Right atrium auricular region (tissue), 2 donors: Measurements from ENCODE around the gene TTBK2. TPM values are rescaled to one million over a fixed set of nuclear protein-coding genes. Genes with fewer than 3 reads are reported as not detected.
A peak's percentile ranks its signal among the peaks of the same experiment; 100 is the strongest.

ENCODE experiments used
- DNase-seq: peaks from one replicate; pipeline ENCODE4 v3.0.0-alpha.2; 2019; ENCODE audit warnings: low spot score
- H3K27ac ChIP-seq, 2 donors: fragments of 200-600 bp; sonication (generic); 1 replicate in 1 of 2; 2 replicates in 1 of 2; pipeline ENCODE4 v1.5.1; 2016 to 2019
- H3K27me3 ChIP-seq, 2 donors: fragments of 200-600 bp; sonication (generic); one replicate each; pipeline versions ENCODE4 v1.5.1 to v1.6.0; 2017 to 2019
- H3K36me3 ChIP-seq: fragments of 200-600 bp; sonication (generic); one replicate; pipeline ENCODE4 v1.5.1; 2016
- H3K4me1 ChIP-seq, 2 donors: fragments of 200-600 bp; sonication (generic); one replicate each; pipeline versions ENCODE4 v1.5.1 to v1.6.0; 2017 to 2019
- H3K4me3 ChIP-seq, 2 donors: fragments of 200-600 bp; sonication (generic); 1 replicate in 1 of 2; 2 replicates in 1 of 2; pipeline ENCODE4 v1.5.1; 2017 to 2019; ENCODE audit warnings: mild to moderate bottlenecking in 1 of 2, moderate library complexity in 1 of 2
- H3K9me3 ChIP-seq, 2 donors: fragments of 200-600 bp; sonication (generic); one replicate each; pipeline ENCODE4 v1.5.1; 2019
- total RNA-seq, 2 donors: library from RNA; depleted of rRNA; stranded (reverse); fragments of >200 nt; gene quantifications; one replicate each; pipeline ENCODE4 v1.1.0, GENCODE V29; 2016
- TF ChIP-seq, protein P1 (sequence below), 2 donors: fragments of 200-600 bp; sonication (generic); IDR thresholded peaks; one replicate each; pipeline ENCODE4 v1.5.1; 2019; ENCODE audit warnings: antibody characterized with exemption in 2 of 2

TTBK2 gene
- total RNA-seq, 2 donors from 2014 or later: 16.3 to 19.7 TPM

- no peak for DNase-seq
- Histone ChIP-seq H3K36me3 (peaks cover 7% of the 10 kb centered on the region), H3K4me3 (no peak overlapping the region), H3K27me3 (no peaks in the 10 kb centered on the region), H3K27ac (no peak overlapping the region), H3K4me1 (no peaks in the 10 kb centered on the region), H3K9me3 (no peaks in the 10 kb centered on the region)
- TF ChIP-seq, protein P1, sequence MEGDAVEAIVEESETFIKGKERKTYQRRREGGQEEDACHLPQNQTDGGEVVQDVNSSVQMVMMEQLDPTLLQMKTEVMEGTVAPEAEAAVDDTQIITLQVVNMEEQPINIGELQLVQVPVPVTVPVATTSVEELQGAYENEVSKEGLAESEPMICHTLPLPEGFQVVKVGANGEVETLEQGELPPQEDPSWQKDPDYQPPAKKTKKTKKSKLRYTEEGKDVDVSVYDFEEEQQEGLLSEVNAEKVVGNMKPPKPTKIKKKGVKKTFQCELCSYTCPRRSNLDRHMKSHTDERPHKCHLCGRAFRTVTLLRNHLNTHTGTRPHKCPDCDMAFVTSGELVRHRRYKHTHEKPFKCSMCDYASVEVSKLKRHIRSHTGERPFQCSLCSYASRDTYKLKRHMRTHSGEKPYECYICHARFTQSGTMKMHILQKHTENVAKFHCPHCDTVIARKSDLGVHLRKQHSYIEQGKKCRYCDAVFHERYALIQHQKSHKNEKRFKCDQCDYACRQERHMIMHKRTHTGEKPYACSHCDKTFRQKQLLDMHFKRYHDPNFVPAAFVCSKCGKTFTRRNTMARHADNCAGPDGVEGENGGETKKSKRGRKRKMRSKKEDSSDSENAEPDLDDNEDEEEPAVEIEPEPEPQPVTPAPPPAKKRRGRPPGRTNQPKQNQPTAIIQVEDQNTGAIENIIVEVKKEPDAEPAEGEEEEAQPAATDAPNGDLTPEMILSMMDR (IDR thresholded peaks at IDR 0.05): no peak
Measured at GRCh38 chr15:42868683-42869082, 51.9 kb downstream of the TTBK2 start.

GRCh38 chr15:42863572-42864239 is 56.9 kb downstream of the TTBK2 start:
- Histone ChIP-seq H3K4me1 (peaks cover 0 to 5% of the 10 kb centered on the region in 2 donors), H3K27me3 (no peaks in the 10 kb centered on the region), H3K4me3 (no peak overlapping the region), H3K27ac (no peak overlapping the region), H3K36me3 (peaks cover 3% of the 10 kb centered on the region), H3K9me3 (no peaks in the 10 kb centered on the region)
- TF ChIP-seq, protein P1 (IDR thresholded peaks at IDR 0.05): no peak
- DNase-seq: no peak

DNA sequence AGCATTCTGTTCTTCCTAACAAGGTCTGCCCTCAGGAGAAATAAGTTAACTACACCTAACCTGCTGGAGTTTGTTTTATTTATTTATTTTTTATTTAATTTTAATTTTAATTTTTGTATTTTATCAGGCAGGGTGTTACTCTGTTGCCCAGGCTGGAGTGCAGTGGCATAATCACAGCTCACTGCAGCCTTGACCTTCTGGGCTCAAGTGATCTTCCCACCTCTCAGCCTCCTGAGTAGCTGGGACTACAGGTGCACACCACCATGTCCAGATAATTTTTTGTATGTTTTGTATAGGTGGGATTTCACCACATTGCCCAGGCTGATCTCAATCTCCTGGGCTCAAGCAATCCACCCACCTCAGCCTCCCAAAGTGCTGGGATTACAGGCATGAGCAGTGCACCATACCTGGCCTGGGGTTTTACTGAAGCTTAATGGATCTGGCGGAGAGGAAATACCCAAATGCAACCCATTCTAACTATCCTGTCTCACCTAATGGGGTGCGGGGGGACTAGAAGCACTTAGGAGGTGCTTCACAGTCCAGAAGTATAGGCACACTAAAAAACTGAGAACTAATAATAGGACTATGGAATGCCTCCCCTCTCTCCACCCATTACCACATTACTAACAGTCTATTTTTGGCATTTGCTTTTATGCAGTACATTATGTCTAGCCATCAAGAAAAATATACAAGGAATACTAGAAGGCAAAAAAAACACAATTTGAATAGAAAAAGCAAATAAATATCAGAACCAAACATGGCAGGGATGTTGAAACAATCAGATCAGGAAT is 61.4 kb downstream of the TTBK2 start:
- Histone ChIP-seq H3K27ac (peak overlapping the region; percentile 48 to 68), H3K4me1 (peaks cover 0 to 5% of the 10 kb centered on the region in 2 donors), H3K36me3 (no peaks in the 10 kb centered on the region), H3K4me3 (no peak overlapping the region), H3K27me3 (no peaks in the 10 kb centered on the region), H3K9me3 (no peaks in the 10 kb centered on the region)
- DNase-seq: no peak
- TF ChIP-seq, protein P1 (IDR thresholded peaks at IDR 0.05): no peak

DNA sequence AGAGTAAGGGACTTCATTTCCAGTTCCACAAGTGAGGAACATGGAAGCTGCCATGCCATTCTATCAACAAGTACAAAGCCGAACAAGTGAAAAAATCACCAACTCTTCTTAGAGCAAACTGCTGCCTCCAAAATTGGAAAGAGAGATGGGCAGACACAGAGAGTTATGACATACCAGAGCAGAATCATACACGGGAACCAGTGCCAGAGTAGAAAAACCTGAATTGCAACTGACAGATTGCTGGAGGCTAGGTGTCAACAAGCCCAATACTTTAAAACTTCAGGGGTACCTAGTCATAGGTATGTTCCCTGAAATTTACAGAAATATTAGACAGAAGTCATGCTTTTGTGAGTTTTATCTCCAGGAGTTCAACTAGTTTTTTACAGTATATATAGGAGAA is 62.0 kb downstream of the TTBK2 start:
- peaks cover 0 to 5% of the 10 kb centered on the region in 2 donors for H3K4me1 ChIP-seq
- no peaks in the 10 kb centered on the region for H3K9me3 ChIP-seq
- no peak overlapping the region for H3K4me3 ChIP-seq
- DNase-seq: no peak
- peaks cover 5% of the 10 kb centered on the region for H3K36me3 ChIP-seq
- H3K27me3 ChIP-seq: no peaks in the 10 kb centered on the region
- peak overlapping the region in 1 of 2 donors; percentile 68 for H3K27ac ChIP-seq
- TF ChIP-seq, protein P1 (IDR thresholded peaks at IDR 0.05): no peak

DNA sequence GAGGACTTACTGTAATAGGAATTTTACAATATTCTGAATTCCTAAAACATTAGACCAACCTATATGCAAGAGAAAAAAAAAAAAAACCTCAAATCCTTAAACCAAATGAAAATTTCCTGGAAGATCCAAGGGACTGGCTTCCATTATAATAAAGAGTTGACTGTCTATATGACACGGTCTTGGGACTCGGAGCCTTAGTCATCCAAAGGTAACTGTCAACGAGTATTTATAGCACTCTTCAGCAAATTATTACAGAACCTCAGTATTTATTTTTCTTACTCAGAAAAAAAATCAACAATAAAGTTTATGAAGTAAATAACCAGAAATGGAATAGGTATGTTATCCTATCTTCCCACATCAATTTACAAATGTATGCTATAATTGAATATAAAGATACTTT is 66.0 kb downstream of the TTBK2 start:
- Histone ChIP-seq H3K27me3 (no peaks in the 10 kb centered on the region), H3K4me1 (peaks cover 0 to 5% of the 10 kb centered on the region in 2 donors), H3K36me3 (peaks cover 8% of the 10 kb centered on the region), H3K27ac (no peak overlapping the region), H3K4me3 (no peak overlapping the region), H3K9me3 (no peaks in the 10 kb centered on the region)
- DNase-seq: no peak
- TF ChIP-seq, protein P1 (IDR thresholded peaks at IDR 0.05): no peak
